ENCODE measurements around the gene LMTK2.

DNA sequence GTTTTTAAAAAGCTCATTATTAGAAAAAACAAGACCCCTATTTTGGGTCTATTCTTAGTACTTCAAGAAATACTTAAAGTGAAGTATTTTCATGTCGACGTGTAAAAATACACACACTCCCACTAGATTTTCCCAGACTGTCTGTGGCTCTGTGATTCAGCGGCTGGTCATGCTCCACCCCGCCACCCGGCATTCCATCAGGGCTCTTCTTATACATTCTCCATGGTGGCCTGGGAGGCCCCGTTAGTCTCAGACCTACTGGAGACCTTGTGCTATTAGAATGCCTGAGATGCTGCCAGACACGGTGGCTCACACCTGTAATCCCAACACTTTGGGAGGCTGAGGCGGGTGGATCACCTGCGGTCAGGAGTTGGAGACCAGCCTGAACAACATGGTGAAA is 132.3 kb downstream of the LMTK2 start:
- TF ChIP-seq, protein P1, sequence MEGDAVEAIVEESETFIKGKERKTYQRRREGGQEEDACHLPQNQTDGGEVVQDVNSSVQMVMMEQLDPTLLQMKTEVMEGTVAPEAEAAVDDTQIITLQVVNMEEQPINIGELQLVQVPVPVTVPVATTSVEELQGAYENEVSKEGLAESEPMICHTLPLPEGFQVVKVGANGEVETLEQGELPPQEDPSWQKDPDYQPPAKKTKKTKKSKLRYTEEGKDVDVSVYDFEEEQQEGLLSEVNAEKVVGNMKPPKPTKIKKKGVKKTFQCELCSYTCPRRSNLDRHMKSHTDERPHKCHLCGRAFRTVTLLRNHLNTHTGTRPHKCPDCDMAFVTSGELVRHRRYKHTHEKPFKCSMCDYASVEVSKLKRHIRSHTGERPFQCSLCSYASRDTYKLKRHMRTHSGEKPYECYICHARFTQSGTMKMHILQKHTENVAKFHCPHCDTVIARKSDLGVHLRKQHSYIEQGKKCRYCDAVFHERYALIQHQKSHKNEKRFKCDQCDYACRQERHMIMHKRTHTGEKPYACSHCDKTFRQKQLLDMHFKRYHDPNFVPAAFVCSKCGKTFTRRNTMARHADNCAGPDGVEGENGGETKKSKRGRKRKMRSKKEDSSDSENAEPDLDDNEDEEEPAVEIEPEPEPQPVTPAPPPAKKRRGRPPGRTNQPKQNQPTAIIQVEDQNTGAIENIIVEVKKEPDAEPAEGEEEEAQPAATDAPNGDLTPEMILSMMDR (IDR thresholded peaks at IDR 0.05) = no peak
- no peak for TF ChIP-seq EZH2 (IDR thresholded peaks at IDR 0.05; ENCODE audit: borderline replicate concordance, insufficient read depth, low read depth, low read length, poor library complexity, severe bottlenecking)

All from B cell (primary cell).